ENCODE results near the gene GLG1.

Gene GLG1

DNA sequence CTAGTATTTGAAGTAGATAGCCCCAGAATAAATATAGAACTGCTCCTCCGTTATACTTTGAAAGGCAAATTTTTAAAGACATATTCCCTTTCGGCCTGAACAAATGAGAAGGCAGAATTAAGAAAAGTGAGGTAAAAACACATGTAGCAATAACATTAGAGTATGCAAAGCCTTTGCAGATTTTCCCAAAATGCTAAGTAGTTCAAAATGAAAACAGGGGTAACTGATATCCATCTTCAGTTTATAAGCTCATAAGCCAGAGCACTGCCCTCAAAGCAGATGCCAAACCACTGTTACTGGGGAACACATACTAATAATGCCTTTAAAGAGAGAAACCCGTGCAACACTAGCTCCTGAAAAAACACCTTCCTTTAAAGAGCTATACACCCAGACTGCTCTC lies 134.4 kb downstream of the GLG1 start:
- Histone ChIP-seq H3K4me3 (ENCODE audit: low read depth, low read length) (no peak overlapping the region), H3K9me3 (ENCODE audit: severe bottlenecking) (no peaks in the 10 kb centered on the region), H3K36me3 (peaks cover 81% of the 10 kb centered on the region), H3K27ac (no peak overlapping the region), H3K27me3 (ENCODE audit: insufficient read depth, low read depth, severe bottlenecking) (no peaks in the 10 kb centered on the region)
- TF ChIP-seq, protein P1, sequence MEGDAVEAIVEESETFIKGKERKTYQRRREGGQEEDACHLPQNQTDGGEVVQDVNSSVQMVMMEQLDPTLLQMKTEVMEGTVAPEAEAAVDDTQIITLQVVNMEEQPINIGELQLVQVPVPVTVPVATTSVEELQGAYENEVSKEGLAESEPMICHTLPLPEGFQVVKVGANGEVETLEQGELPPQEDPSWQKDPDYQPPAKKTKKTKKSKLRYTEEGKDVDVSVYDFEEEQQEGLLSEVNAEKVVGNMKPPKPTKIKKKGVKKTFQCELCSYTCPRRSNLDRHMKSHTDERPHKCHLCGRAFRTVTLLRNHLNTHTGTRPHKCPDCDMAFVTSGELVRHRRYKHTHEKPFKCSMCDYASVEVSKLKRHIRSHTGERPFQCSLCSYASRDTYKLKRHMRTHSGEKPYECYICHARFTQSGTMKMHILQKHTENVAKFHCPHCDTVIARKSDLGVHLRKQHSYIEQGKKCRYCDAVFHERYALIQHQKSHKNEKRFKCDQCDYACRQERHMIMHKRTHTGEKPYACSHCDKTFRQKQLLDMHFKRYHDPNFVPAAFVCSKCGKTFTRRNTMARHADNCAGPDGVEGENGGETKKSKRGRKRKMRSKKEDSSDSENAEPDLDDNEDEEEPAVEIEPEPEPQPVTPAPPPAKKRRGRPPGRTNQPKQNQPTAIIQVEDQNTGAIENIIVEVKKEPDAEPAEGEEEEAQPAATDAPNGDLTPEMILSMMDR (IDR thresholded peaks at IDR 0.05; ENCODE audit: low read depth, low read length): no peak
- no peak for DNase-seq

DNA sequence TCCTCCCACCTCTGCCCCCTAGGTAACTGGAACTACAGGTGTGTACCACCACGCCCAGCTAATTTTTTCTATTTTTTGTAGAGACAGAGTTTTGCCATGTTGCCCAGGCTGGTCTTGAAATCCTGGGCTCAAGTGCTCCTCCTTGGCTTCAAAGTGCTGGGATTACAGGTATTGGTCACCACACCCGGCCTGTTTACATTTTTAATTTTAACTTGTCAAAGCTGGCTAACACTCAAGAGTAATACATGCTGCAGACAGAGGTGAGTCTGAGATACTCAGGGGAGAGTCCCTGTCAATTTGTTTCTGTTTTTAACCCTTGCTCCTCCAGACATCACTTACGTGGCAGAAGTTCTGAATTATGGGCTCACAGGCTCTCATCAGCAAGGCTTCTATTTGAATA lies 134.9 kb downstream of the GLG1 start:
- peaks cover 81% of the 10 kb centered on the region for H3K36me3 ChIP-seq
- H3K27me3 ChIP-seq (ENCODE audit: insufficient read depth, low read depth, severe bottlenecking): no peaks in the 10 kb centered on the region
- H3K27ac ChIP-seq: no peak overlapping the region
- no peaks in the 10 kb centered on the region for H3K9me3 ChIP-seq (ENCODE audit: severe bottlenecking)
- TF ChIP-seq, protein P1 (IDR thresholded peaks at IDR 0.05; ENCODE audit: low read depth, low read length): no peak
- H3K4me3 ChIP-seq (ENCODE audit: low read depth, low read length): no peak overlapping the region
- DNase-seq: no peak

- Histone ChIP-seq H3K27me3 (ENCODE audit: insufficient read depth, low read depth, severe bottlenecking) (no peaks in the 10 kb centered on the region), H3K36me3 (peaks cover 81% of the 10 kb centered on the region), H3K9me3 (ENCODE audit: severe bottlenecking) (no peaks in the 10 kb centered on the region), H3K4me3 (ENCODE audit: low read depth, low read length) (no peak overlapping the region), H3K27ac (no peak overlapping the region)
- DNase-seq: no peak
- TF ChIP-seq, protein P1 (IDR thresholded peaks at IDR 0.05; ENCODE audit: low read depth, low read length): no peak
Measured at GRCh38 chr16:74469946-74470478, 136.9 kb downstream of the GLG1 start.

DNA sequence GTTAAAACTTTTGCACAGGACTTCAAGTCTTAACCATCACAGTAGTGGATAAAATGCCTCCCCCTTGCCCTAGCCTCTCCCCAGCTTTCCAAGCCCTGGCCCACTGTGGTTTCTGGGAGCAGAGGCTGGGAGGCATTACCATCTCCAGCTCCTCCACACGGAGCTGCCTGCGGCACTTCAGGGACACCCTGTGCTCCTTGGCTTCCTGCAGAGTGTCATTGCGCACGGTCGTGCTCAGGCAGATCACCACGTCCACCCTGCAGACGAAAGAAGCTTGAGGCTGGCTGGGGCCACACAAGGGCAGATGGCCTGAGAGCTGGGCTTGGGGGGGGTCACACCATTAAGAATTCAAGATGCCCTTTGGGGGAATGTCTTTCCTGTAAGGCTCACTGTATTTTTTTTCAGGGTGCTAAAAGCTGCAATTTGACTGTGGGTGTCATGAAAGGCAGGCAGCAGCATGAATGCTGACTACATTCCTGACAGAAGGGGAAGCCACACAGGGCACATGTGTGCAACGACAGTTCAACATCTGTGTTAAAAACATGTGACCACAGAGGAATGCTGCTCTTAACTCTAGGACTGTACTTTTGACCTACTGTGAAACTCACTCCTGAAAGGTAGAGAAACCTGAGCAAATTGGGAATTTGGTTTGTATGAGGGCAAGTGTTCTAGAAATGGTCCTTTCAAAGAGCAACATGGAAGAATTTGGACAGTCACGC lies 137.9 kb downstream of the GLG1 start:
- Histone ChIP-seq H3K36me3 (peaks cover 83% of the 10 kb centered on the region), H3K27ac (no peak overlapping the region), H3K27me3 (ENCODE audit: insufficient read depth, low read depth, severe bottlenecking) (no peaks in the 10 kb centered on the region), H3K4me3 (ENCODE audit: low read depth, low read length) (no peak overlapping the region), H3K9me3 (ENCODE audit: severe bottlenecking) (no peaks in the 10 kb centered on the region)
- TF ChIP-seq, protein P1 (IDR thresholded peaks at IDR 0.05; ENCODE audit: low read depth, low read length): no peak
- DNase-seq: no peak

- TF ChIP-seq, protein P1 (IDR thresholded peaks at IDR 0.05; ENCODE audit: low read depth, low read length): no peak
Measured at GRCh38 chr16:74466872-74467271, 140.0 kb downstream of the GLG1 start.

More at GRCh38 chr16:74466872-74467271, 140.0 kb downstream of the GLG1 start:
- Histone ChIP-seq H3K4me3 (ENCODE audit: low read depth, low read length) (no peak overlapping the region), H3K27me3 (ENCODE audit: insufficient read depth, low read depth, severe bottlenecking) (no peaks in the 10 kb centered on the region), H3K27ac (no peak overlapping the region), H3K9me3 (ENCODE audit: severe bottlenecking) (no peaks in the 10 kb centered on the region), H3K36me3 (peaks cover 85% of the 10 kb centered on the region)
- DNase-seq: no peak
